CD14-positive monocyte (primary cell): Measurements from ENCODE around the gene AURKAIP1. TPM values are rescaled to one million over a fixed set of nuclear protein-coding genes. Genes with fewer than 3 reads are reported as not detected.

ENCODE experiments used
- DNase-seq, 3 donors: peaks; one replicate each; pipeline ENCODE4 v3.0.0-alpha.2; 2011 to 2022
- H2AFZ ChIP-seq: 2 replicates; pipeline ENCODE4 v1.6.0; 2012; ENCODE audit warnings: mild to moderate bottlenecking, low read depth, low read length, inconsistent platforms; ENCODE audit not compliant: insufficient read depth, poor library complexity, severe bottlenecking
- H3K27ac ChIP-seq, 2 donors: 1 replicate in 1 of 2; 2 replicates in 1 of 2; pipeline ENCODE4 v1.5.1; 2012 to 2013; ENCODE audit warnings: low read length in 2 of 2, control low read depth in 1 of 2, inconsistent platforms in 1 of 2, low read depth in 1 of 2, mild to moderate bottlenecking in 1 of 2
- H3K27me3 ChIP-seq, 2 donors: one replicate each; pipeline versions ENCODE4 v1.6.0 to v1.6.1; 2011 to 2013; ENCODE audit warnings: low read length in 2 of 2; ENCODE audit not compliant: control insufficient read depth in 2 of 2, insufficient read depth in 2 of 2
- H3K36me3 ChIP-seq, 2 donors: replicated peaks in 1 of 2; 1 replicate in 1 of 2; 2 replicates in 1 of 2; pipeline versions ENCODE4 v1.5.1 to v1.6.1; 2012 to 2013; ENCODE audit warnings: low read length in 2 of 2, control low read depth in 1 of 2, inconsistent platforms in 1 of 2, mild to moderate bottlenecking in 1 of 2; ENCODE audit not compliant: insufficient read depth in 2 of 2, control insufficient read depth in 1 of 2
- H3K4me1 ChIP-seq, 2 donors: 1 replicate in 1 of 2; 2 replicates in 1 of 2; pipeline versions ENCODE4 v1.5.1 to v1.6.1; 2012 to 2013; ENCODE audit warnings: low read length in 2 of 2, control low read depth in 1 of 2, inconsistent platforms in 1 of 2, mild to moderate bottlenecking in 1 of 2, moderate library complexity in 1 of 2; ENCODE audit not compliant: insufficient read depth in 2 of 2, control insufficient read depth in 1 of 2
- H3K4me2 ChIP-seq: replicated peaks from 2 replicates; pipeline ENCODE3; 2012; ENCODE audit warnings: low read length, moderate library complexity, mild to moderate bottlenecking; ENCODE audit not compliant: poor library complexity, severe bottlenecking; ENCODE audit errors: extremely low read depth
- H3K4me3 ChIP-seq, 3 experiments: fragments of 200-600 bp in 1 of 3; sonication (generic) in 1 of 3; replicated peaks in 1 of 3; 1 replicate in 2 of 3; 2 replicates in 1 of 3; pipeline ENCODE4 v1.5.1; 2011 to 2013; ENCODE audit warnings: low read length in 3 of 3, mild to moderate bottlenecking in 3 of 3, control low read depth in 2 of 3, low read depth in 2 of 3, inconsistent platforms in 1 of 3, moderate library complexity in 1 of 3
- H3K79me2 ChIP-seq: 2 replicates; pipeline ENCODE4 v1.6.0; 2012; ENCODE audit warnings: mild to moderate bottlenecking, control low read depth, inconsistent platforms, low read length, moderate library complexity; ENCODE audit not compliant: insufficient read depth
- H3K9ac ChIP-seq: 2 replicates; pipeline ENCODE4 v1.6.0; 2017; ENCODE audit warnings: low read length, mild to moderate bottlenecking; ENCODE audit not compliant: insufficient read depth, poor library complexity, severe bottlenecking
- H3K9me3 ChIP-seq, 2 donors: replicated peaks in 1 of 2; 1 replicate in 1 of 2; 2 replicates in 1 of 2; pipeline versions ENCODE4 v1.5.1 to v1.6.1; 2012 to 2013; ENCODE audit warnings: low read length in 2 of 2, control low read depth in 1 of 2; ENCODE audit not compliant: control insufficient read depth in 1 of 2, insufficient read depth in 1 of 2
- H4K20me1 ChIP-seq: 2 replicates; pipeline ENCODE4 v1.6.0; 2012; ENCODE audit warnings: mild to moderate bottlenecking, low read length, control low read depth, moderate library complexity; ENCODE audit not compliant: insufficient read depth
- H3K27ac Mint-ChIP-seq, 7 donors: one replicate each; pipeline ENCODE4 v1.8.0; 2020; ENCODE audit warnings: mild to moderate bottlenecking in 7 of 7, mixed read lengths in 7 of 7, moderate library complexity in 6 of 7, inconsistent platforms in 2 of 7
- H3K27me3 Mint-ChIP-seq, 3 donors: one replicate each; pipeline ENCODE4 v1.8.0; 2021 to 2022; ENCODE audit warnings: low read depth in 3 of 3, mild to moderate bottlenecking in 3 of 3, mixed read lengths in 3 of 3, moderate library complexity in 3 of 3, inconsistent platforms in 1 of 3
- H3K36me3 Mint-ChIP-seq, 2 donors: one replicate each; pipeline ENCODE4 v1.8.0; 2020; ENCODE audit warnings: mixed read lengths in 2 of 2, inconsistent platforms in 1 of 2, mild to moderate bottlenecking in 1 of 2
- H3K4me1 Mint-ChIP-seq: one replicate; pipeline ENCODE4 v1.8.0; 2020; ENCODE audit warnings: mild to moderate bottlenecking, mixed read lengths
- H3K4me3 Mint-ChIP-seq, 2 donors: one replicate each; pipeline ENCODE4 v1.8.0; 2020; ENCODE audit warnings: mild to moderate bottlenecking in 2 of 2, mixed read lengths in 2 of 2, moderate library complexity in 1 of 2
- H3K9me3 Mint-ChIP-seq, 7 donors: one replicate each; pipeline ENCODE4 v1.8.0; 2020 to 2022; ENCODE audit warnings: mixed read lengths in 7 of 7, mild to moderate bottlenecking in 6 of 7, moderate library complexity in 6 of 7, inconsistent platforms in 2 of 7
- WGBS: methylation state at CpG from one replicate; pipeline ENCODE4 v1.1.5; 2013; ENCODE audit warnings: missing lambda C conversion rate; ENCODE audit not compliant: insufficient coverage; 5-methylcytosine and 5-hydroxymethylcytosine counted together
- intact Hi-C, 2 donors: fragments of 100-400 bp; cut with micrococcal nuclease; formaldehyde crosslinking; loops; one replicate each; pipeline versions ENCODE4 v1.15.0 to v1.15.1; 2023
- polyA plus RNA-seq, 3 donors: library from polyadenylated mRNA; depleted of rRNA in 1 of 3; unstranded in 2 of 3; stranded (reverse) in 1 of 3; fragments of 300-500 nt in 2 of 3; fragments of >200 nt in 1 of 3; fragmentation: Illumina TruSeq in 2 of 3; gene quantifications; 1 replicate in 2 of 3; 2 replicates in 1 of 3; pipeline ENCODE4 v1.2.3, GENCODE V29; 2012 to 2021
- TF ChIP-seq, protein P1 (sequence below): fragments of 200-600 bp; IDR thresholded peaks from one replicate; pipeline ENCODE4 v1.8.0; 2022; ENCODE audit warnings: antibody characterized with exemption, mild to moderate bottlenecking

Gene AURKAIP1
- polyA plus RNA-seq, 3 donors: 59.1 to 160 (median 134) TPM

DNA sequence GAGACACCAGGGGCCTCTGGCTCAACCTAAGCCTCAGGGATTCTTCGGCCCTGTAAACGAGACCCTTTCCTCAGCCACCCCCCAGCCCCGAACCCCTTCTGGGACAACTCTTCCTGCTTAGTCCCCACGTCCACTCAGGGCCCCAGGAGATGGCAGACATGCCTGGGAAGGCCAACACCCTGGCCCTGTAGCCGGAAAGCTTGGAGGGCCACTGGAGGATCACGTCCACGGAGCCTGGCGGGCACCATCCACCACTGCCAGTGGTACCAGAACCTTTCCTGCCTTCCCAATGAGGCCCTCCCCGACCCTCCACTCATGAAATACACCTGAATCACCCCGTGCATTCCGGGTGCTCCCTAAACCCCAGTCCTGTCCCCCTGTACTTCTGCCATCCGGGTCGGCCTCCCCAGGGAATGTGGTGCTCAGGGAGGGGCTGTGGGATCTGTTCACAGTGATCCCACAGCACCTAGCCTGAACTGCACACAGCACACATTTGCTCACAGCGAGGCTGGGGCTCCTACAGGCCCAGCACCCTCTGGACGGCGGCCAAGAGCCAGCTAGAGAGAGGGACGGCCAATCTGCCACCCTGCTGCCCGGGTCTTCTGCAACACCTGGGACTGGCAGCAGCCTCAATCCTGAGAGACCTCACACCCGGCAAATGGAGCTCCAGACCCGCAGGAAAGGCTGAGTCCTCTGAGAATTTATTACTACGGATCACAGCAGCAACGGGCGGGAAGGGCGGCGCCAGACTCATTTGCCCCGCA, 1.8 kb downstream of the AURKAIP1 start:
- Histone ChIP-seq H3K4me1 (peaks cover 37 to 49% of the 10 kb centered on the region in 2 donors), H3K79me2 (peaks cover 20% of the 10 kb centered on the region), H4K20me1 (peaks cover 19% of the 10 kb centered on the region), H3K27ac (no peak overlapping the region), H3K36me3 (peaks cover 0 to 9% of the 10 kb centered on the region in 2 donors), H3K4me2 (peak overlapping the region; percentile 72), H3K27me3 (no peaks in the 10 kb centered on the region), H3K9ac (no peak overlapping the region), H3K9me3 (no peaks in the 10 kb centered on the region), H2AFZ (no peak overlapping the region), H3K4me3 (peak overlapping the region in 1 of 3 experiments; percentile 82)
- no peak for DNase-seq
- 93% methylated on average over 21 of the region's 26 CpGs for WGBS
- Mint-ChIP-seq H3K36me3 (peaks cover 8 to 12% of the 10 kb centered on the region in 2 donors), H3K4me1 (peaks cover 40% of the 10 kb centered on the region), H3K27ac (peak overlapping the region in 1 of 7 donors; percentile 73), H3K27me3 (peaks cover 7 to 10% (median 10%) of the 10 kb centered on the region in 3 donors), H3K4me3 (peak overlapping the region in 1 of 2 donors; percentile 81), H3K9me3 (peaks cover 0 to 2% (median 0%) of the 10 kb centered on the region in 7 donors)
- intact Hi-C loops: loop anchor here in 1 of 2 donors (10.0 kb wide), 2 partner anchors 258 to 358 kb away; partner anchors contain the start of genes C1orf159 and ISG15
- TF ChIP-seq, protein P1, sequence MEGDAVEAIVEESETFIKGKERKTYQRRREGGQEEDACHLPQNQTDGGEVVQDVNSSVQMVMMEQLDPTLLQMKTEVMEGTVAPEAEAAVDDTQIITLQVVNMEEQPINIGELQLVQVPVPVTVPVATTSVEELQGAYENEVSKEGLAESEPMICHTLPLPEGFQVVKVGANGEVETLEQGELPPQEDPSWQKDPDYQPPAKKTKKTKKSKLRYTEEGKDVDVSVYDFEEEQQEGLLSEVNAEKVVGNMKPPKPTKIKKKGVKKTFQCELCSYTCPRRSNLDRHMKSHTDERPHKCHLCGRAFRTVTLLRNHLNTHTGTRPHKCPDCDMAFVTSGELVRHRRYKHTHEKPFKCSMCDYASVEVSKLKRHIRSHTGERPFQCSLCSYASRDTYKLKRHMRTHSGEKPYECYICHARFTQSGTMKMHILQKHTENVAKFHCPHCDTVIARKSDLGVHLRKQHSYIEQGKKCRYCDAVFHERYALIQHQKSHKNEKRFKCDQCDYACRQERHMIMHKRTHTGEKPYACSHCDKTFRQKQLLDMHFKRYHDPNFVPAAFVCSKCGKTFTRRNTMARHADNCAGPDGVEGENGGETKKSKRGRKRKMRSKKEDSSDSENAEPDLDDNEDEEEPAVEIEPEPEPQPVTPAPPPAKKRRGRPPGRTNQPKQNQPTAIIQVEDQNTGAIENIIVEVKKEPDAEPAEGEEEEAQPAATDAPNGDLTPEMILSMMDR: no peak

DNA sequence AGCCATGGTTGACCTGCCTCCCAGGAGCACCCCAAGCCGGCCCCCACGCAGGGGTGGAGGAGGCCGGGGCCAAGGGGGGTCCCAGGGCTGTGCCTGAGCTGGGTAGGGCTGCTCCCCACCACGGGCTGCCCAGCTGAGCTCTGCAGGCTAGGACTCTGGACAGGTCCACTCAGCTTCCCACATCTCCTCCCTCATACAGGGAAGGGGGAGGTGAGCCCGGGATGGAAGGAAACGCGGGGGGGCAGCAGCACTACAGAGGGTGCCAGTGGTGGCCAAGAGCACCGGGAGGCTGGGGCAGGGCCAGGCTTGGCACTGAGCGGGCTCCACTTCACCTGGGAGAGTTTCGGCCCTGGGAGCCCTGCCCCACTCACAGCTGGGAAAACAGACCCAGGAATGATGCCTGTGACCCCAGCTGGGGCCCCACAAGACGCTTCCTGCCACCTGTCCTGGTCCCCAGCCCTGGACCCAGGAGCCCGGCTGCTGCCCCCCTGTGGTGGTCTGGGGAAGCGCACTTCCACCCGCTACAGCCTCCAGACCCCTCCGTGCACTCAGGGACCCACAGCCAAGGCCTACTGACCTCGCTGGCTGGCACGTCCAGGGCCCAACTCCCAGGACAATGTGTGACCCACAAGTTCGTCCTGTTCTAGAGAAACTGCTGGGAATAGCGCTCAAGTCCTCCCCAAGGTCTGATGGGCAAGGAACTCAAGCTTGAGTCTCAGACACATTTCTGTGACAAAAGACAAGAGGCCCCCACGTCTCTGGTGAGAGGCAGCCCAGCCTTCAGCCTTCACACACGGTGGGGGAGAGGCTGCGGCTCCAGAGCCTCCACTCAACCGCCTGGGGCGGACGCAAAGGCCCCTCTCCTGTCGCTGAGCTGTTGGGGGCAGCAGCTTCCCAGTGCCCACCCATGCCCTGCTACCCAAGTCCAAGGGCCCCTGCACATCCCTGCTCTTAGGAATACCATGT, 3.0 kb downstream of the AURKAIP1 start:
- H3K4me2 ChIP-seq: peak overlapping the region; percentile 54
- H3K9me3 Mint-ChIP-seq: peaks cover 0 to 3% (median 0%) of the 10 kb centered on the region in 7 donors
- H3K4me3 ChIP-seq: peak overlapping the region in 1 of 3 experiments; percentile 48

More for the DNA sequence above, 3.0 kb downstream of the AURKAIP1 start:
- no peak overlapping the region for H3K27ac ChIP-seq
- intact Hi-C loops: loop anchor here in 1 of 2 donors (10.0 kb wide), 2 partner anchors 257 to 357 kb away; partner anchors contain the start of genes C1orf159 and ISG15
- peak; percentile 40 to 63 (median 55) for DNase-seq
- peaks cover 37 to 49% of the 10 kb centered on the region in 2 donors for H3K4me1 ChIP-seq
- TF ChIP-seq, protein P1: peak; percentile 96
- H3K27me3 ChIP-seq: no peaks in the 10 kb centered on the region
- 33% methylated on average over 23 of the region's 26 CpGs for WGBS
- H3K4me1 Mint-ChIP-seq: peaks cover 40% of the 10 kb centered on the region
- H3K79me2 ChIP-seq: peaks cover 20% of the 10 kb centered on the region
- H3K9me3 ChIP-seq: peaks cover 0 to 4% of the 10 kb centered on the region in 2 donors
- H3K36me3 ChIP-seq: peaks cover 0 to 9% of the 10 kb centered on the region in 2 donors
- H3K4me3 Mint-ChIP-seq: peak overlapping the region in 1 of 2 donors; percentile 39
- peak overlapping the region; percentile 47 for H3K9ac ChIP-seq
- peaks cover 8 to 12% of the 10 kb centered on the region in 2 donors for H3K36me3 Mint-ChIP-seq
- peak overlapping the region in 2 of 7 donors; percentile 51 to 73 for H3K27ac Mint-ChIP-seq
- H2AFZ ChIP-seq: no peak overlapping the region
- H4K20me1 ChIP-seq: peaks cover 19% of the 10 kb centered on the region
- peaks cover 7 to 12% (median 10%) of the 10 kb centered on the region in 3 donors for H3K27me3 Mint-ChIP-seq
